ENCODE results near the gene NARF. TPM values are rescaled to one million over a fixed set of nuclear protein-coding genes. Genes with fewer than 3 reads are reported as not detected.
"Not testable (repeated sequence)": the region's sequence is repeated elsewhere in the genome, so short reads cannot be mapped to it uniquely, and the experiment has no call there.

NARF gene
- 10 to 100 TPM; 47.5 to 69.7 (median 48.7) TPM for total RNA-seq

- intact Hi-C loops (cut with DNase I): no loop called here
Observed at GRCh38 chr17:82458179-82458884, at the start of gene NARF. TSS of gene NARF (plus strand) at chr17:82458741. CDS start at chr17:82458804, 63 bp downstream.

DNA sequence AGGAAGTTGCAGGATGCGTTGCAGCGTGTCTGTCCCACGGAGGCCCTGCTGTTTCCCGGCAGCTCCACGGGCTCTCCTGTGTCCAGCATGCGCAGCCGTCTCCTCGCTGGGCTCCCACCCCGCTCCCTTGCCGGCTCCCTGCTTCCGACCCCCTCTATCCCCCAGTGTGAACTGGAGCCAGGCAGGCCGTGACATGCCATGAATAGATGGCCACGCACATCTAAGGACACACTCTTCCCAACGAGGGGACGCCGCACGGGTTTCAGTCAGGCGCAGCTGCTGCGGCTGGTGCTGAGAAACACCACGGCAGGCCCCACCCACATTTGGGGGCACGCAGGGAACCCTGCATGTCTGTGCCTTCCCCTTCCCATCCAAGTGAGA, 49.6 kb upstream of the NARF start:
- H3K27ac ChIP-seq: no peak overlapping the region
- no peaks in the 10 kb centered on the region for H3K36me3 ChIP-seq
- DNase-seq: no peak
- H3K9me3 ChIP-seq: no peaks in the 10 kb centered on the region
- intact Hi-C loops (cut with DNase I): no loop called here
- no peaks in the 10 kb centered on the region for H3K27me3 ChIP-seq
- TF ChIP-seq POLR2A (IDR thresholded peaks at IDR 0.05): no peak
- TF ChIP-seq CTCF (IDR thresholded peaks at IDR 0.05): no peak
- 91 to 97% methylated on average over 20 to 21 of the region's 21 CpGs for WGBS, 2 donors
- H3K4me3 ChIP-seq (replicated peaks in 1 of 3): no peak overlapping the region
- H3K4me1 ChIP-seq: peaks cover 0 to 6% of the 10 kb centered on the region in 2 donors

More at GRCh38 chr17:82458179-82458884, at the start of gene NARF:
- TF ChIP-seq POLR2A (IDR thresholded peaks at IDR 0.05): peak; percentile 90 to 96
- no peak for TF ChIP-seq CTCF (IDR thresholded peaks at IDR 0.05)
- peak; percentile 98 for DNase-seq
- Histone ChIP-seq H3K27me3 (no peaks in the 10 kb centered on the region), H3K4me3 (replicated peaks in 1 of 3) (peak within 1 kb of the TSS; percentile 76 to 99 (median 79)), H3K27ac (peak within 1 kb of the TSS; percentile 98 to 100 (median 100)), H3K36me3 (peaks cover 13 to 23% of the 10 kb centered on the region in 2 donors), H3K4me1 (peaks cover 13 to 22% of the 10 kb centered on the region in 2 donors), H3K9me3 (no peaks in the 10 kb centered on the region)
- 1% methylated on average over 22 to 25 of the region's 85 CpGs for WGBS, 2 donors

GRCh38 chr17:82410014-82410716, 48.4 kb upstream of the NARF start:
- H3K4me3 ChIP-seq (replicated peaks in 1 of 3): no peak overlapping the region
- H3K36me3 ChIP-seq: no peaks in the 10 kb centered on the region
- WGBS, 2 donors: 77 to 89% methylated on average over 10 to 14 of the region's 14 CpGs
- TF ChIP-seq CTCF (IDR thresholded peaks at IDR 0.05) (no peak), POLR2A (IDR thresholded peaks at IDR 0.05) (no peak)
- H3K27me3 ChIP-seq: no peaks in the 10 kb centered on the region
- H3K9me3 ChIP-seq: no peaks in the 10 kb centered on the region
- intact Hi-C loops (cut with DNase I): loop anchor here (10.0 kb wide), 1 partner anchor 85 kb away; no protein-coding TSS in a partner anchor
- H3K27ac ChIP-seq: no peak overlapping the region
- DNase-seq: no peak
- peaks cover 4 to 6% of the 10 kb centered on the region in 2 donors for H3K4me1 ChIP-seq

- intact Hi-C loops (cut with DNase I): loop anchor here (10.0 kb wide), 1 partner anchor 83 kb away; no protein-coding TSS in a partner anchor
Observed at GRCh38 chr17:82411396-82412053, 47.0 kb upstream of the NARF start.

DNA sequence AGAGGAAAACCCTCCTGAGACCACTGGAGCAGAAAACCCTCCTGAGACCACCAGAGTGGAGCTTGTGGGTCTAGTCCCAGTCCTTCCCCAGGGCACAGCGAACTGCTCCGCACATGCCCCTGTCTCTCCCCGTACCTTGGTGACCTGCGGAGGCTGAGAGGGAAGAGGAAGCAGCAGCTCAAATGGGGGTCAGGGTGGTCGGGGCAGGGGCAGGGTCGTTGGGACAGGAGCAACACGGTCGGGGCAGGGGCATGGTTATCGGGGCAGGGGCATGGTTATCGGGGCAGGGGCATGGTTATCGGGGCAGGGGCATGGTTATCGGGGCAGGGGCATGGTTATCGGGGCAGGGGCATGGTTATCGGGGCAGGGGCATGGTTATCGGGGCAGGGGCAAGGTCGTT, 46.5 kb upstream of the NARF start:
- intact Hi-C loops (cut with DNase I): loop anchor here (10.0 kb wide), 1 partner anchor 83 kb away; no protein-coding TSS in a partner anchor
- H3K4me1 ChIP-seq; H3K4me3 ChIP-seq (replicated peaks in 1 of 3); H3K27me3 ChIP-seq; H3K27ac ChIP-seq; H3K36me3 ChIP-seq; DNase-seq; H3K9me3 ChIP-seq: not testable (repeated sequence)
- 74 to 77% methylated on average over 16 of the region's 16 CpGs for WGBS, 2 donors

More at GRCh38 chr17:82411396-82412053, 47.0 kb upstream of the NARF start:
- WGBS, 2 donors: 77 to 80% methylated on average over 22 to 23 of the region's 24 CpGs
- peak; percentile 16 to 24 for DNase-seq
- Histone ChIP-seq H3K4me1 (peaks cover 4 to 6% of the 10 kb centered on the region in 2 donors), H3K27me3 (no peaks in the 10 kb centered on the region), H3K9me3 (no peaks in the 10 kb centered on the region), H3K36me3 (no peaks in the 10 kb centered on the region), H3K27ac (no peak overlapping the region), H3K4me3 (replicated peaks in 1 of 3) (no peak overlapping the region)
- TF ChIP-seq POLR2A (IDR thresholded peaks at IDR 0.05): no peak
- no peak for TF ChIP-seq CTCF (IDR thresholded peaks at IDR 0.05)
